GM12865 (cell line): ENCODE measurements around the gene DCXR.

Experiments used
- DNase-seq: peaks from one replicate; pipeline ENCODE4 v3.0.0; 2010; ENCODE audit warnings: low read depth
- H3K4me3 ChIP-seq: 2 replicates; pipeline ENCODE4 v1.5.1; 2011; ENCODE audit warnings: mild to moderate bottlenecking, low read depth, low read length, control low read depth
- TF ChIP-seq, protein P1 (sequence below): IDR thresholded peaks from 2 replicates; pipeline ENCODE4 v1.5.1; 2011; ENCODE audit warnings: low read length, control low read depth, low read depth, inconsistent platforms; ENCODE audit not compliant: insufficient read depth; ENCODE audit errors: missing control alignments

The DCXR gene

DNA sequence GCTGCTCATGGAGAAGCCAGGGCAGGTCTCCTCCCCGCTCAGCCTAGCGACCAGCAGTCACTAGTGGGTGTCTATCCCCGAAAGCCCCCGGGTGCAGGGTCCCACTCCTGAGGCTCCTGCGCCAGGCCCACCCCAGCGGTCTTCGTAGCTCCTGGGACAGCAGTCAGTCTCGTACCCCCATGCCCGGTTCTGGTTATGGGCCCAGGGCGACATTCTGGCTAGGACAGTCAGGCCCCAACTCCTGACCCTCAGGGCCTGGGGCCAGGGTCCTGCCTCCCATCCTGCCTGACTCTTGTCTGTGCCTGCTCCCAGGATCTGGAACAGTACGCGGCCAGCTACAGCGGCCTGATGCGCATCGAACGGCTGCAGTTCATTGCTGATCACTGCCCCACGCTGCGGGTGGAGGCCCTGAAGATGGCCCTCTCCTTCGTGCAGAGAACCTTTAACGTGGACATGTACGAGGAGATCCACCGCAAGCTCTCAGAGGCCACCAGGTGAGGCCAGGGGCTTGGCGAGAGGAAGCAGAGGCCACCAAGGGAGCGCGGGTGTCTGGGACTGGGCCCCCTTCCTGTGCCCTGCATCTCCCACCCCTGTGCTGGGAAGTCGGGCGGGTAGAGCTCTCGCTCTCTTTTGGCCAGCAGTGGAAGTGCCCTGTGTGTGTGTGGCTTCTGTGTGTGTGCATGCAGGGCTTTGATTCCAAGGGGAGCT, 16.2 kb upstream of the DCXR start:
- DNase-seq, result no peak
- TF ChIP-seq, protein P1, sequence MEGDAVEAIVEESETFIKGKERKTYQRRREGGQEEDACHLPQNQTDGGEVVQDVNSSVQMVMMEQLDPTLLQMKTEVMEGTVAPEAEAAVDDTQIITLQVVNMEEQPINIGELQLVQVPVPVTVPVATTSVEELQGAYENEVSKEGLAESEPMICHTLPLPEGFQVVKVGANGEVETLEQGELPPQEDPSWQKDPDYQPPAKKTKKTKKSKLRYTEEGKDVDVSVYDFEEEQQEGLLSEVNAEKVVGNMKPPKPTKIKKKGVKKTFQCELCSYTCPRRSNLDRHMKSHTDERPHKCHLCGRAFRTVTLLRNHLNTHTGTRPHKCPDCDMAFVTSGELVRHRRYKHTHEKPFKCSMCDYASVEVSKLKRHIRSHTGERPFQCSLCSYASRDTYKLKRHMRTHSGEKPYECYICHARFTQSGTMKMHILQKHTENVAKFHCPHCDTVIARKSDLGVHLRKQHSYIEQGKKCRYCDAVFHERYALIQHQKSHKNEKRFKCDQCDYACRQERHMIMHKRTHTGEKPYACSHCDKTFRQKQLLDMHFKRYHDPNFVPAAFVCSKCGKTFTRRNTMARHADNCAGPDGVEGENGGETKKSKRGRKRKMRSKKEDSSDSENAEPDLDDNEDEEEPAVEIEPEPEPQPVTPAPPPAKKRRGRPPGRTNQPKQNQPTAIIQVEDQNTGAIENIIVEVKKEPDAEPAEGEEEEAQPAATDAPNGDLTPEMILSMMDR, result no peak
- H3K4me3 ChIP-seq, result no peak overlapping the region

DNA sequence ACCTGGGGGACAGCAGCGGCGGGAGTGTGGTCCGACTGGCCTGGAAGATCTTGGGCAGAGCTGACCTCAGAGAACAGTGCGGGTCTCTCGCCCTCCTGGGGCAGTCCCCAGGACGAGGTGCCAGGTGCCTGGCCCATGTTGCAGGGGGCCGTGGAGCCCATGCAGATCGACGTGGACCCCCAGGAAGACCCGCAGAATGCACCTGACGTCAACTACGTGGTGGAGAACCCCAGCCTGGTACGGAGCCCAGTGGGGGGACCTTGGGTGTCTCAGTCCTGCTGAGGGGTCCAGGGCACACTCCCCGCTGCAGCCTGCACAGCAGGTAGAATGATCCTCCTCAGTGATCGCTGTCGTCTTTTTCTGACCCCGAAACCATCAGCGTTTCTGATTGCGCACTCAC, 15.6 kb upstream of the DCXR start:
- peak overlapping the region; percentile 80 for H3K4me3 ChIP-seq
- TF ChIP-seq, protein P1, result no peak
- DNase-seq, result no peak

DNA sequence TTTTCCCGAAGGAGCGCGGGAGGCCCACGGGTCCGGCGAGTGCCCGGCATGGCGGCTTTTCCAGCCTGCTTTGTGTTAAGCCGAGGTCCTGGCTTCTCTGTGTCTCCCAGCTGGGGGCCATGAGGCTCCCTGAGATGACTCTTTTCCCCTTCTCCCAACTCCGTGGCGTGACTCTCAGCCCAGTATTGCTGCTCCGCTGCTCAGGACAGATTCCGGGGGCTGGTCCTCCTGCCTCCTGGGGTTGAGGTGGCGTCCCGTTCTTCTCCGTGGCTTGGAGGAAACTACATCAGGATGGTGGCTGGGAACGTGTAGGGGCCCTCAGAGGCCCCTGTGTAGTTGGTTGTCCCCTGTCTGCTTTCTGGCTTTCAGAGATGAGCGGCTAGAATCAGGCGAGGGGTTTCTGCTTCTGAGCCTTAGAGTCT, 15.2 kb upstream of the DCXR start:
- TF ChIP-seq, protein P1, result no peak
- DNase-seq, result no peak
- H3K4me3 ChIP-seq, result peak overlapping the region; percentile 80

DNA sequence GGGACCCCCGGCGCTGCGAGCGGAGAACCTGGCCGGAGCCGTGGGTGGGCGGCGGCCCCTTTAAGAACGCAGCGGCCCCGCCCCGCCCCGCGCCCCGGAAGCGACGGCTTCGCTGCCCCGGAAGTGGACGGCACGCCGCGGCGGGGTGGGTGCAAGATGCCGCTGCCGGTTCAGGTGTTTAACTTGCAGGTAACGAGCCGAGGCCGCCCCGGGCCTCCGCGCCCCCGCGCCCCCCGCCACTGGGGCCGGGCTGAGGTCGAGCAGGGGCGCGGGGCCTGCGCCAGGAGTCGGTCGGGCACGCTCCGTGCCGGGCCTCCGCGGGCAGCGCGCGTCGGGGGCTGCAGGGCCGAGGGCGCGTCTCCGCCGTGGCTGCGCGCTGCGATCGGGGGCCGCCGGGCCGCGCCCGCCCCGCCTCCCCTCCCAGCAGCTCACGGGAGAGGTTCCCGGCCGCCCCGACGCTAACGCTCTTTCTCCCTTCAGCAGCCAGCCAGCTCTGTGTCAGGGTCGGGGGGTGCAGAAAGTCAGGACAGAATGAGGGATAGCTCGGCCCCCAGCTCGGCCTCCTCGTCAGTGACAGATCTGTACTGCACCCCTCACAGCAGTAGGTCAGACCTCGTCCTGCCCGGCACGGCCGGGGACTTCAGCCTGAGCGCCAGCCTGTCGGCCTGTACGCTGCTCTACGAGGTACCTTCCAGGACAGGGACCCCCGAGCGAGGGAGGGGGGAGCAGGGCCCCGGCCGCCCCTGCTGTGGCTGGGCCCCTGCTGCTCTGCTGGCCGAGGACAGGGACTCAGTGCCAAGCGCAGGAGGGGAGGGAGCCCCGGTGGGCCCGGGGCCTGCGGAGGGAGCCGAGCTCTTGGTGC, 14.5 kb upstream of the DCXR start, which contains the start of the genes GPS1 and RFNG:
Gene GPS1, plus strand, starts transcription at position 123 of the 862 bp plus-strand sequence. Its CDS starts 34 bp downstream, at position 157.
Gene RFNG, minus strand, starts transcription at position 36 of the 862 bp plus-strand sequence. CDS start 45 bp downstream, outside the sequence.
- H3K4me3 ChIP-seq, result peak within 1 kb of the TSS; percentile 80
- TF ChIP-seq, protein P1, result no peak
- DNase-seq, result peak; percentile 82

DNA sequence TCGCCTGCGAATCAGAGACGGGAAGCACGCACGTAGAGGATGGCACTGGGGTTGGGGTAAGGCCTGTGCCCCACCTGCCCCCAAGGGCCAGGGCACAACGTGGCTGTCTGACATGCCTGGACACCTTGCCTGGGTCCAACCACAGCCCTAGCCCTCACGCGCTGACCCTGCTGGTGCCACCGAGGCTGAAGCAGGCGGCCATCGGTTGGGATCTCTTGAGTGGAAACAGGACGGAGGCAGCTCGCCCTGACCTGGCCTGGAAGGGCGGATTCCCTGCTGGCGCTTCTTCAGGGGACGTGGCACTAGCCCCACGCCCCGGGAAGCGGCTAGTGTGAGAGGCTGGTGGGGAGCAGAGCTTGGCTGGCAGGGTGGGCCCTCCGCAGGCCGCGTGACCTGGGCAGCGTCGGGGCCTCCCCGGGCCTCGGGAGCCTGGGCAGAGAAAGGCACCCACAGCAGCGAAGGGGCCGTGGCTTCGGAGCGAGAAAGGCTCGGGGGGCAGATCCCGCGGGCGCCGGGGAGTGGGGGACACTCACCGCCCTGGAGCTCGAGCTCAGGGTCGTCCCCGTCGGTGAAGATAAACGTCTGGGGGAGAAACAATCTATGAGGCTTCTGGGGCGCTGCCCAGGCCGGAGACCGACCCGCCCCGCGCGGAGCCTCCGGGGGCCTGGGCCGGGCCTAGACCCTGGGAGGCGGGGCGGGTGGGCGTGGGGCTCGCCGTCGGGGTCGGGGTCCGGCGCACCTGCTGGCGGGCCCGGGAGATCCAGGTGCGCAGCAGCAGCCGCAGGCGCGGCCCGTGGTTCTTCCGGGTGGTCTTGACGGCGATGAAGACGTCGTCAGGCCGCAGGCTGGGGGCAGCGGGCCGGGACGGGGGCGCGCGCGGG, 13.5 kb upstream of the DCXR start:
- H3K4me3 ChIP-seq, result peak overlapping the region; percentile 65
- TF ChIP-seq, protein P1, result no peak
- no peak for DNase-seq

DNA sequence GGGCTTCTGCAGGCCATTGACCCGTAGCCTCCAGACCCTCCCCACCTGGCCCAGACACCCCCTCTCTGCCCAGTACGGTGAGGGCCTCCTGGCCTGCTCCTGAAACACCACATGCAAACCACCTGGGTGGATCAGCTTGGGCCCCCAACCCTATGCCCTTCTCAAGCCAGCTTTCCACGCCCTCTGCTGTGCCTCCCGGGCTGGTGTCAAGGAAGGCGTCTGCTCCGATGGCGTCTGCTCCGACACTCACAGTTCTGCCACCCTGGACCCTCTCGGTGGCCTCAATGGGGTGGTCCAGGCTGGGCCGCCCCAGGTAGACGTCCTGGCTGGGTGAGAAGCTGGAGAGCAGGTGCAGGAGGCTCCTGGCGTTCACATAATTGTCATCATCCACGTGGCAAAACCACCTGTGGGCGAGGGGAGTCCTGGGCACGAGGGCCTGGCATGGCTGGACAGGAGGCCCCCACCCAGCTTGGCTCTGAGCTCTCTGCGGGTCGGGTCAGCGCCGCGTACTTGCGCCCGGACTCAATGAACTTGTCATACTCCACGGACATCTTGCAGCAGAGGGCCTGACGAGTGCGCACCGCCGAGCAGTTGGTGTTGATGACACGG, 12.8 kb upstream of the DCXR start:
- DNase-seq, result no peak
- TF ChIP-seq, protein P1, result no peak
- no peak overlapping the region for H3K4me3 ChIP-seq
